Activated T-helper 1 cell treated with Interleukin-2 at 50 U/mL for 16 hours (primary cell): ENCODE results near the gene PTPN7.
"Not testable (repeated sequence)": the region's sequence is repeated elsewhere in the genome, so short reads cannot be mapped to it uniquely, and the experiment has no call there.

Experiments used
- DNase-seq: peaks from one replicate; pipeline ENCODE4 v3.0.0-alpha.2; 2020; ENCODE audit warnings: low read depth

The PTPN7 gene

DNA sequence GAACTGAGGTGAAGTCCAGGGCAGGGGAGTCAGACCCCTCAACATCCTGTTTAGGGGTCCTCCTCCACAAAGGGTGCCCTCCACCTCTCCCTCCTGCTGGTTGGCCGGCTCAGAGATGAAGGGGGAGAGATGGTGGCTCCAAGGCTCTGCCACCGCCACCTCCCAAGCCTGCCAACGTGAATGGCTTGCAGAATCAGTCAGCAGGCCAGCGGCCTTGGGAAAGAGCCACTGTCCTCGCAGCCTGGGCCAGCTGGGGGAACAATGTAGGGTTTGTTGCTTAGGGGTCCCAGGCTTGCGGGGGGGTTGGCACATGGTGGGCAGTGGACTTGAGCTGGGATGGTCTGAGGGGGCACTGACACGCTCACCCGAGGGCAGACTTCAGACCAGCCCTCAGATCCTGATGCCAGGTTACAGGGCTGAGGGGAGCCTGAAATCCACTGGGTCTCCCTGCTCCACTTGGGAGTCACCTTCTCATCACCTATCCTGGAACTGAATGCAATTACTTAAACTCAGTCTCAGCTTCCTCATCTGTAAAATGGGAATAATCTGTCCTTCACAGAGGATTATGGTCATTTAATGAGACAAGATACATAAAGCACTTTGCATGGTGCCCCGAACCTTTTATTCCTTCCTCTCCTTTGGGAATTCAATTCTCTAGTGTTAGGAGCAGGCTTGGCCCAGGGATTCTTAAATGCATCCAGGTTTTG lies 29.4 kb downstream of the PTPN7 start:
- no peak for DNase-seq

DNA sequence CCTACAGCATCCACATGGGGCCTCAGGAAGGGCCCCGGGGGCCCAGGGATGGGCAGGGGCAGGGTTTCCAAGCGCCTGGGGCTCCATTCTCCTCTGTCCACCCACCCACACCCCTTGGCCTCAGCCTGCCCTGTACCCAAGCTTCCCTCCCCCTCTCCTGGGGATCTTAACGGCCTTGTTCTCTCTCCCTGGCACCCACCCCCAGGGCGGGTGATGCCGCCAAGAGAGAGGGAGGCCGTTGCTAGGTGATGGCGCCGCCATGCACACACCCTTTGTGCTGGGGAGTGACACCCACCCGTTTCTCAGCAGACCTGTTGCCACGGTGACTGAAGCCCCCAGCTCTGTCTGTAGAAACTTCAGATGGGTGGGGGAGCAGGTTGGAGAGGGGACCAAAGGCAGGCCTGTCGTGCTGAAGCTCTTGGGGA lies 30.1 kb downstream of the PTPN7 start:
- DNase-seq: no peak

GRCh38 chr1:202129453-202130296 lies 30.7 kb downstream of the PTPN7 start:
- no peak for DNase-seq

DNA sequence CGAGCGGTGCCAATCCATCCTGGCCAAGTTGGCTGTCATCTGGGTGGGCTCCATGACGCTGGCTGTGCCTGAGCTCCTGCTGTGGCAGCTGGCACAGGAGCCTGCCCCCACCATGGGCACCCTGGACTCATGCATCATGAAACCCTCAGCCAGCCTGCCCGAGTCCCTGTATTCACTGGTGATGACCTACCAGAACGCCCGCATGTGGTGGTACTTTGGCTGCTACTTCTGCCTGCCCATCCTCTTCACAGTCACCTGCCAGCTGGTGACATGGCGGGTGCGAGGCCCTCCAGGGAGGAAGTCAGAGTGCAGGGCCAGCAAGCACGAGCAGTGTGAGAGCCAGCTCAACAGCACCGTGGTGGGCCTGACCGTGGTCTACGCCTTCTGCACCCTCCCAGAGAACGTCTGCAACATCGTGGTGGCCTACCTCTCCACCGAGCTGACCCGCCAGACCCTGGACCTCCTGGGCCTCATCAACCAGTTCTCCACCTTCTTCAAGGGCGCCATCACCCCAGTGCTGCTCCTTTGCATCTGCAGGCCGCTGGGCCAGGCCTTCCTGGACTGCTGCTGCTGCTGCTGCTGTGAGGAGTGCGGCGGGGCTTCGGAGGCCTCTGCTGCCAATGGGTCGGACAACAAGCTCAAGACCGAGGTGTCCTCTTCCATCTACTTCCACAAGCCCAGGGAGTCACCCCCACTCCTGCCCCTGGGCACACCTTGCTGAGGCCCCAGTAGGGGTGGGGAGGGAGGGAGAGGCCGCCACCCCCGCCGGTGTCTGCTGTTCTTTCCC lies 32.4 kb downstream of the PTPN7 start:
- DNase-seq: no peak

DNA sequence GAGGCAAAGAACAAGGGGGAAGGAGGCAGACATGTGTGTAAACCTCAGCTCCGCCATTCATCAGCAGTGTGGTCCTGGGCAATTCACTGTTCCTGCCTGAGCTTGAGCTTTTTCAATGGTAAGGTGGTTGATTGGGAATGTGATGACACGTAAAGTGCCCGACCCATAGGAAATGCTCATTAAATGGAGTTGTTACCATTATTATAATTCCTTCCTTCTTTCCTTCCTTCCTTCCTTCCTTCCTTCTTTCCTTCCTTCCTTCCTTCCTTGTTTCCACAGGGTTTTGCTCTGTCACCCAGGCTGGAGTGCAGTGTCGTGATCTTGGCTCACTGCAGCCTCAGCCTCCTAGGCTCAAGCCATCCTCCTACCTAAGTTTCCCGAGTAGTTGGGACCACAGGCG lies 33.3 kb downstream of the PTPN7 start:
- DNase-seq: no peak

GRCh38 chr1:202126426-202126825 lies 34.0 kb downstream of the PTPN7 start:
- no peak for DNase-seq

- no peak for DNase-seq
Measured at GRCh38 chr1:202125611-202126010, 34.8 kb downstream of the PTPN7 start.

- no peak for DNase-seq
Measured at GRCh38 chr1:202124142-202124541, 36.3 kb downstream of the PTPN7 start.

GRCh38 chr1:202123336-202123813 lies 37.0 kb downstream of the PTPN7 start:
- DNase-seq: no peak

DNA sequence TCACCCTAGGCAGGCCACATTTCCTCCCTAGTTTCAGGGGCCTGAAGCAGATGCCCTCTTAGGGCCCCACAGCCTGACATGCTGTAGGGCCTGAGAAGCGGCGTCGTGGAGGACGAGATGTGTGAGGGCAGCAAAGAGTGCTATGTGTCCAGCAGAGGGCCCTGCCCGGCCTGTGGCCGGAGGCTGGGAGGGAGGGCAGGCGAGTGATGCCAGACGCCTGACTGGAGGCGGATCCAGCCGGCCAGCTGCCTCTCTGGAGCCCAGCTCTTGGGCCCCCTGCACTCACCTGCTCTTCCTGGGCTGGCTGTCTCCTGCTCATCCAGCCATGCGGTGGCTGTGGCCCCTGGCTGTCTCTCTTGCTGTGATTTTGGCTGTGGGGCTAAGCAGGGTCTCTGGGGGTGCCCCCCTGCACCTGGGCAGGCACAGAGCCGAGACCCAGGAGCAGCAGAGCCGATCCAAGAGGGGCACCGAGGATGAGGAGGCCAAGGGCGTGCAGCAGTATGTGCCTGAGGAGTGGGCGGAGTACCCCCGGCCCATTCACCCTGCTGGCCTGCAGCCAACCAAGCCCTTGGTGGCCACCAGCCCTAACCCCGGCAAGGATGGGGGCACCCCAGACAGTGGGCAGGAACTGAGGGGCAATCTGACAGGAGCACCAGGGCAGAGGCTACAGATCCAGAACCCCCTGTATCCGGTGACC lies 37.6 kb downstream of the PTPN7 start, which contains the start of gene GPR37L1:
GPR37L1 (plus strand) TSS at position 279 of the 697 bp plus-strand sequence; CDS start at position 326, 47 bp downstream.
- DNase-seq: no peak

- DNase-seq: no peak
Measured at GRCh38 chr1:202121006-202121405, 39.4 kb downstream of the PTPN7 start.

DNA sequence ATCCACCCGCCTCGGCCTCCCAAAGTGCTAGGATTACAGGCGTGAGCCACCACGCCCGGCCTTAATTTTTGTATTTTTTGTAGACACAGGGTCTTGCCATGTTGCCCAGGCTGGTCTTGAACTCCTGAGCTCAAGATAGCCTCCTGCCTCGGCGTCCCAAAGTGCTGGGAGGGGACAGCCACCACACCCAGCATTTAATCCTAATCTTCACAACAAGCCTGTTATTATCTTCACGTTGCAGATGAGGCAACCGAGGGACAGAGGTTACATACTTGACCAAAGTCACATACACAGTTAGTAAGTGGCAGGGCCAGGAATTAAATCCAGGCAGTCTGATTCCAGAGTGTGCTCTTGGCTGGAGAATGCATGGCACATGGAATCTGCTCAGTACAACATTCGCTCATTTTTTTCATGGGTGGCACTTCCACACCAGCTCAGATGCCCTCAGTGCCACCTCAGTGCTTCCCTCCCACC lies 42.5 kb downstream of the PTPN7 start:
- no peak for DNase-seq

- DNase-seq: no peak
Measured at GRCh38 chr1:202116287-202116686, 44.1 kb downstream of the PTPN7 start.

DNA sequence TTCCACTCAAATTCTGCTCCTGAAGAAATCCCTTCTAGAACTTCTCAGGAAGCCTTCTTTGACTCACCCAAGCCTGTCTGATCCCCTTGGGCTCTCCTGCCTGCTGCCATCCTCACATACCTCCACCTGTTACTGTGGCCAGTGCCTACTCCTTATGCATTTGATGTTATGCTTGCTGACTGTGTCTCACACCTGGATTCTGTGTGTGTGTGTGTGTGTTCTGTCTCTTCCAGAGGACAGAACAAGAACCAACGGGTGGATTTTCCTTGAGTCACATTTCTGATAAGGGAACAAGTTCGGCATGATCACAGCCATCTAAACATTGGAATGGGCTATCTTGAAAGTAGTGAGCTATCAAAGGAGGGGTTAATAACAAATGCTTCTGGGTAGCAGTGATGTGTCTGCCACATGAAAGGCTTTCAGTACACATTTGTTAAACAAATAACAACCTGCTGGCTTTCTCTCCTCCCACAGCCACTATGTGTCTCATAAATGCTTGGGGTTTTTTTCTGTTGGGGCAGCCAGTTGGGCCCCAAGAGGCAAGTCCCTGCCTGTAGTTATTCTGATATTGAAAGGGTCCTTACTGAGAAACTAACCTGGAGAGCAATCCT lies 46.6 kb downstream of the PTPN7 start:
- DNase-seq: no peak

- DNase-seq: no peak
Measured at GRCh38 chr1:202112859-202113689, 47.3 kb downstream of the PTPN7 start.

- DNase-seq: not testable (repeated sequence)
Measured at GRCh38 chr1:202111589-202111988, 48.8 kb downstream of the PTPN7 start.

DNA sequence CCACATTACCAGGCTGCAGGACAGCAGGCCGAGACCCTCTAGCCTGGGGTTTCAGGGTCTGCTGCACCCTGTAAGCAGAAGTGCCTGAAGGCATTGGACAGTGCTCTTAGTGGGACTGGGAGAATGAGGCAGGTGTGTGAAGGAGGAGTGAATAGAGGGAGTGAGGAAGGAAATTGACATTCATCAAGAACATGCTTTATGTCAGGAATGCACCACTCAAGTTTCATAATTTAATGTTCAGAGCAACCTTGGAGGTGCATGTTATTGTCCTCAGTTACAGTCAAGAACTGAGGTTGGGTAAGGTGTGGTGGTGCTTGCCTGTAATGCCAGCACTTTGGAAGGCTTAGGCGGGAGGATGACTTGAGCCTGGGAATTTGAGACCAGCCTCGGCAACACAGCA lies 49.4 kb downstream of the PTPN7 start:
- DNase-seq: no peak

GRCh38 chr1:202107801-202108731 lies 52.3 kb downstream of the PTPN7 start:
- DNase-seq: no peak

- DNase-seq: no peak
Measured at GRCh38 chr1:202107321-202107761, 53.1 kb downstream of the PTPN7 start.
